ENCODE data around the gene TBC1D7.

The TBC1D7 gene

GRCh38 chr6:13355999-13356785, 27.9 kb upstream of the TBC1D7 start:
- TF ChIP-seq CTCF (IDR thresholded peaks at IDR 0.05) (no peak), ZFX (IDR thresholded peaks at IDR 0.05; ENCODE audit: borderline replicate concordance) (no peak)
- H3K27ac ChIP-seq: no peak overlapping the region

GRCh38 chr6:13355043-13355945, 27.0 kb upstream of the TBC1D7 start:
- no peak overlapping the region for H3K27ac ChIP-seq
- TF ChIP-seq ZFX (IDR thresholded peaks at IDR 0.05; ENCODE audit: borderline replicate concordance) (no peak), CTCF (IDR thresholded peaks at IDR 0.05) (no peak)

GRCh38 chr6:13354331-13355042, 26.1 kb upstream of the TBC1D7 start:
- H3K27ac ChIP-seq: no peak overlapping the region
- TF ChIP-seq CTCF (IDR thresholded peaks at IDR 0.05) (no peak), ZFX (IDR thresholded peaks at IDR 0.05; ENCODE audit: borderline replicate concordance) (no peak)

- no peak overlapping the region for H3K27ac ChIP-seq
- TF ChIP-seq CTCF (IDR thresholded peaks at IDR 0.05) (no peak), ZFX (IDR thresholded peaks at IDR 0.05; ENCODE audit: borderline replicate concordance) (no peak)
Measured at GRCh38 chr6:13352165-13352564, 23.8 kb upstream of the TBC1D7 start.

DNA sequence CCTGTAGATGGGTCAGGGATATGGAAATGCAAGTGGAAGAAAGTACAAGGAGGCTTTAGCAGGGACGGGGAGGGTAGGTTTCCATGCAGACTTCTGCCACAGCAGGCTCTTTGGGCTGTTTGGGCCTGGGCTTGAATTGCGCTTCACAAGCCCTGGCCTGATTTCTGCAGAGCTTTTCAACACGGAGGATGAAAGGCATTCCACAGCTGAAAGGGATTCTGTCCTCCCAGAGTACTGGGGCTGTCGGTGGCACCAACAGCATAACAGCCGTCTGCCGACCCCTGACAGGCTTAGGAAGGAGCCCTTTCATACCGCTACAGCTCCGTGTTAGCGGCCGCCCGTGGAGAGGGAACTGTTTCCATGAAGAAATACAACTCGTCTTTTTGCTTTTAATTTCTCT, 22.9 kb upstream of the TBC1D7 start:
- TF ChIP-seq CTCF (IDR thresholded peaks at IDR 0.05) (no peak), ZFX (IDR thresholded peaks at IDR 0.05; ENCODE audit: borderline replicate concordance) (no peak)
- H3K27ac ChIP-seq: no peak overlapping the region

GRCh38 chr6:13349811-13350506, 21.6 kb upstream of the TBC1D7 start:
- no peak overlapping the region for H3K27ac ChIP-seq
- TF ChIP-seq ZFX (IDR thresholded peaks at IDR 0.05; ENCODE audit: borderline replicate concordance) (no peak), CTCF (IDR thresholded peaks at IDR 0.05) (no peak)
